GM10847 (cell line): Measurements from ENCODE around the gene PTGES3.

Experiments used
- POLR2A ChIP-seq: IDR thresholded peaks from 2 replicates; pipeline ENCODE4 v1.6.1; 2011; ENCODE audit not compliant: insufficient read length; ENCODE audit errors: extremely low read depth

Gene PTGES3

GRCh38 chr12:56716933-56717880 lies 29.1 kb upstream of the PTGES3 start:
- no peak for TF ChIP-seq POLR2A

- no peak for TF ChIP-seq POLR2A
Measured at GRCh38 chr12:56716458-56716857, 28.4 kb upstream of the PTGES3 start.

DNA sequence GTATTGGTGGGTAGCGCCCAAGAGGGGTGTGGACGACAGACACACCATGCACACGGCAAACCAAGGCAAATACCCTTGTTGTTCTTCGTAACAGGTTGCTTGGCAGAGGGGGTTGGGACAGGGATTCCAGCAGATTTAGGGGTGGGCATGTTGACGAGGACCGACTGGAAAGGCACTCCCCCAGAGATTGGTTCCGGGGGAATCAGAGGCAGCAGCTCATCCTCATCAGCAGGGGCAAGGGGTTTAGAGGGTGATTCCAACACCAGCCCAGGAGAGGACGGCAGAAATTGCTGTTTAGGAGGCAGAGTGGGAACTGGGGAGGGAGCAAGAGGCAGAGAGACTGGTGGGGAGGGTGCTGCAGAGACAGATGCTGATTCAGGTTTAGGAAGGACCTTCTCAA lies 27.7 kb upstream of the PTGES3 start:
- no peak for TF ChIP-seq POLR2A

GRCh38 chr12:56714431-56714929 lies 26.4 kb upstream of the PTGES3 start:
- no peak for TF ChIP-seq POLR2A

DNA sequence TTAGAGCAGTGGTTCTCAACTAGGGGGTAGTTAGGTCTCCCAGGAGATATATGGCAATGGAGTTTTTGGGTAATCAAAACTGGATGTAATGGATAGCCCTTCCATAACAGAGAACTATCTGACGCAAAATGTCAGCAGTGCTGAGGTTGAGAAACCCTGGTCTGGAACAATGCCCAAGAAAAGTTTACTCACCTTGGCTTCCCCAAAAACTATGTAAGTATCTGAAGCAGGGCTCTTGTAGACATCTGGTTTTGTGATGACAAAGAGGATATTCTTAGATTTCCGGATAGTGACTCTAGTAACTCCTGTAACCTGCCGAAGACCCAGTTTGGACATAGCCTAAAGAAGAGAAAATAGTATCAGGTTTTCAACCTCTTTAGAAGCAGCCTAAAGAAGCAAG lies 25.3 kb upstream of the PTGES3 start:
- no peak for TF ChIP-seq POLR2A

DNA sequence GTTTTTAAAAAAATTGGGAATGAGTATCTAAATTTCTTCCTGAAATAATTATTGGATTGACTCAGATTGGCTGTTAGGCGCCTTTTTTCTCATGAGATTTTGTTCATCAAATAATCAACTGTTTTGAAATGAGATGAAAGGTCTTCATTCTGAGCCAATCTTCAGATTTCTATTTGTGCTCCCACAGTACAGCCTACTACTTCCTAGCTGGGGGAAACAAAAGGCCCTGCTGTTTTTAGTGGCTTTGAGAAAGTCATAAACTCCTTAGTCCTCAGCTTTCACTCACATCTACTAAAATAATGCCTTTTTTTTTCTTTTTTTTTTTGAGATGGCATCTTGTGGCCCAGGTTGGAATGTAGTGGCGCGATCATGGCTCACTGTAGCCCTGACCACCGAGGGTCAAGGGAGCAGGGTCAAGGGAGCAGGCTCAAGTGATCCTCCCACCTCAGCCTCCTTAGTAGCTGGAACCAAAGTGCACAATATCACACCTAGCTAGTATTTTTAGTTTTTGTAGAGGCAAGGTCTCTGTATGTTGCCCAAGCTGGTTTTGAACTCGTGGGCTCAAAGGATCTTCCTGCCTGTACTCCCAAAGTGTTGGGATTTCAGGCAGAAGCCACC lies 21.8 kb upstream of the PTGES3 start:
- TF ChIP-seq POLR2A: no peak

DNA sequence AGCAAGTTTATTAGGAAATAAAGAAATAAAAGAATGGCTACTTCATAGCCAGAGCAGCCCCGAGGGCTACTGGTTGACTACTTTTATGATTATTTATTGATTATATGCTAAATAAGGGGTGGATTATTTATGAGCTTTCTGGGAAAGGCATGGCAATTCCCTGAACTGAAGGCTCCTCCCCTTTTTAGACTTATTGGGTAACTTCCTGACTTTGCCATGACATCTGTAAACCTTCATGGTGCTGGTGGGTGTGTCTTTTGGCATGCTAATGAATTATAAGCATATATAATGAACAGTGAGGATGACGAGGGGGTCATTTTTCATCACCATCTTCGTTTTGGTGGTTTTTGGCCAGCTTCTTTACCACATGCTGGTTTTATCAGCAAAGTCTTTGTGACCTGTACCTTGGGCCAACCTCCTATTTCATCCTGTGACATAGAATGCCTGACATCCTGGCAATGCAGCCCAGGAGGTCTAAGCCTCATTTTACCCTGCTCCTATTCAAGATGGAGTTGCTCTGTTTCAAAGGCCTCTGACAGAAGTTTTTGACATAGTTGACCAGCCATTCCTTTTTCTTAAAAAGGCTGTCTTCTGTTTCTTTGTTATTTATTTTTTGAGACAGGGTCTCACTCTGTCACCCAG lies 11.1 kb upstream of the PTGES3 start:
- TF ChIP-seq POLR2A: no peak

DNA sequence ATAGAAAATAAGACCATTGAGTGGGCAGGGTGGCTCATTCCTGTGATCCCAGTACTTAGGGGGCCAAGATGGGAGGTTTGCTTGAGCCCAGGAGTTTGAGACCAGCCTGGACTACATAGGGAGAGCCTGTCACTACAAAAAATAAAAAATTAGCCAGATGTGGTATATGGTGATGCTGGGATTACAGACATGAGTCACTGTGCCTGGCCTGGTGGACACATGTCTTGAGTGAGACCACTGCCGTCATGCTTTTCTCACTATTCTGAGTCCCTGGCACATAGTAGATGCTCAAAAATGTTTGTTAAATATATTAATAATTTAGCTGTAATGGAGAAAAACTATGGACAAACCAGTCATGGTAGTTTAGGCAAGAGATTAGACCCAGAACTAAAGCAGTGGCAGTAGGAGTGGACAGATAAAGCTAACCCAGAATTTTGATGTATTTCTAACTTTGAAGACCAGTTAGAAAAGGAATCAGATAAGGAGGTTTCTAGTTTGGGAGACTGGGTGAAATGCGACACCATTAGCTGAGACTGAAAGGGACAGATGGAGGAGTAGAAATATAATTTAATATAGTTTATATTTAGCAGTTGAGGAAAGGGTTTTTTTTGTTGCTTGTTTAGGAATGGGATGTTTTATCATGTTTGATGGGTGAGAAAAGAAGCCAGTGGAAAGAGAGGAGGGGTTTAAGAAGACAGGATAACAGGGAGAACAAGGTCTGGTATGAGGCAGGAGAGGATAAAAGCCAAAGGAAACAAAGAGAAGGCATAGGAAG lies 7.4 kb upstream of the PTGES3 start:
- no peak for TF ChIP-seq POLR2A

DNA sequence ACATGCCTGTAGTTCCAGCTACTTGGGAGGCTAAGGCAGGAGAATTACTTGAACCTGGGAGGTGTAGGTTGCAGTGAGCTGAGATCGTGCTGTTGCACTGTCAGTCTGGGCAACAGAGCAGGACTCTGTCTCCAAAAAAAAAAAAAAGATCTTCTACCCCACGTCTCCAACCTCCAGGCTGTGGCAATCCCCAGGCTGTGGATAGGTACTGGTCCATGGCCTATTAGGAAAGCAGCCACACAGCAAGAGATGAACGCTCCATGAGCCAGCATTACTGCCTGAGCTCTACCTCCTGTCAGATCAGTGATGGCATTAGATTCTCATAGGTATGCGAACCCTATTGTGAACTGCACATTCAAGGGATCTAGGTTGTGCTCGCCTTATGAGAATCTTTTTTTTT lies 6.1 kb upstream of the PTGES3 start:
- no peak for TF ChIP-seq POLR2A

DNA sequence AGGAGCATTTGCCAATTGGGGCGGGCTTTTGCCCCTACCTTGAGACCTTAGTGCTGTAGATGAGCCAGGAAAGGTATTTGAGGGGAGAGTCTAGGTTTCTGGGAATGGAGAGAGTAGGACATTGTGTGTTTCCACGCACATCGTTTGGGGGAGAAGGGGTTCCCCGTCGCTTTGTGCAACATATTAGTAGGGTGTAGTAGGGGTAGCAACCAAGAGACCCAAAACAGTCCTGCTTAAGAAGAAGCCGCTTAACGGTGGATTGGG lies 694 bp upstream of the PTGES3 start:
- TF ChIP-seq POLR2A: no peak

DNA sequence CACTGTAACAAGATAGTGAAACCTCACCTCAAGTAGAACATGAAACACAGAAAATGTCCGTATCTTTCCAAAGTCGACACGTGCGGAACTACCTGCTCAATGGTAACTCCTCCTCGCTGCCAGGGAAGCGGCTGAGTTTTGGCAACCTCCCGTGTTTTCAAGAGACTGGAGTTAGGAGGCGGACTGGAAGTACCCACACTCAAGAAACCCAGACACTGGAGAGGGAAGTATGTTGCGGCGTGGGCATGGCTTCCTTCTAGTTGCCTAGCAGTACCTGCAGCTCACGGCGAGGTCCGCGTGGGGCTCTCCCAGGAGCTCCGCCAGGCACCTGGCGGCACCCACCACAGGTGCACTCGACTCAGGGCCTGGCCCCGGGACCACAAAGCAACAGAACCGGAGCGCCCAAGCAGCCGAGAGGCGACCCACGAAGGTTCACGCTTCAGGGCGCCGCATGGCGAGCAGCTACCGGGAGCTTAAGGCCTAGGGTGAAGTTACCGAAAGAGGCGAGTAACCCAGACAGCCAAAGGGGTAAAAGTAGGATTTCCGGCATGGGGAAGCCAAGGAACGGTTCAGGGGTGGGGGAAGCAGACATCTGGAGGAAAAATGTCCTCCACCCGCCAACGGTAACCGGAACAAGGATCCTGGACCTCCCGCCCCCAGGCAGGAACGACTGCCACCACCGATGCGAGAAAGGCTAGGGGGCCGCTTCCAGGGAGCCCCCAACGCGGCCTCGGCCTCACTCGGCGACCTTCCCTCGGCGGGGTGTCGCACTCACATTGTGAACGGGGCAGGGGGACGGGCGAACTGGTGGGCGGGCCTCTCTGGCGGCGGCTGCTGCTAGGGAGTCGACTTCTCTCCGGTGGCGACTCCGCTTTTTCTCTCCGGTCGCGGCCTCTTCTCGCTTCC lies 608 bp downstream of the PTGES3 start:
- TF ChIP-seq POLR2A: no peak

DNA sequence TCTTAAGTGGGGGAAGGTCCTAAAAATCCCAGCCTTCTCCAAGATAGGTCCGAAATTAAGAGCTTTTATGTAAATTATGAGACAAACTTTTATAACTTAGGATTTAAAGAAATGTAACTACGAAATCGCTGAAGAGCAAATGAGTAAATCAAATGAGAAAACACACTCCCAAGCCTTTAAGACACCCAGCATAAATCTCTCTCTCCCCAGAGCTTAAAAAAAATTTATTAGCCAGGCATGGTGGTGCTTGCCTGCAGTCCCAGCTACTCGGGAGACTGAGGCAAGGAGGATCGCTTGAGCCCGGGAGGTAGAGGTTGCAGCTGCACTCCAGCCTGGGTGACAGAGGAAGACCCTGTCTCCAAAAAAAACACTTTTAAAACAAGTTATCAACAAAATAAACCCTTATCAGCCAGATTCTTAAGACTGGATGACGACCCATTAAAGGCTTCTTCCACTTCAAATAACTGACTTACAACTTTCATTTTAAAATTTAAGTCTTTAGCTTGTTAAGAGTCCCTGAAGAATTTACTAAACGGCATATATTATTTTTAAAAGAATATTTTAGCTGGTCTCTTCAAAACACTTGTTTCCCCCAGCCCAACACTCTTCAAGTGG lies 3.2 kb downstream of the PTGES3 start:
- no peak for TF ChIP-seq POLR2A

GRCh38 chr12:56682323-56682722 lies 5.8 kb downstream of the PTGES3 start:
- TF ChIP-seq POLR2A: no peak
